Measurements from ENCODE around the gene TEX22. TPM values are rescaled to one million over a fixed set of nuclear protein-coding genes. Genes with fewer than 3 reads are reported as not detected.

Gene TEX22
- total and polyA plus RNA-seq, 11 donors: 0.06 to 1.8 (median 0.60) TPM; not detected in 3

DNA sequence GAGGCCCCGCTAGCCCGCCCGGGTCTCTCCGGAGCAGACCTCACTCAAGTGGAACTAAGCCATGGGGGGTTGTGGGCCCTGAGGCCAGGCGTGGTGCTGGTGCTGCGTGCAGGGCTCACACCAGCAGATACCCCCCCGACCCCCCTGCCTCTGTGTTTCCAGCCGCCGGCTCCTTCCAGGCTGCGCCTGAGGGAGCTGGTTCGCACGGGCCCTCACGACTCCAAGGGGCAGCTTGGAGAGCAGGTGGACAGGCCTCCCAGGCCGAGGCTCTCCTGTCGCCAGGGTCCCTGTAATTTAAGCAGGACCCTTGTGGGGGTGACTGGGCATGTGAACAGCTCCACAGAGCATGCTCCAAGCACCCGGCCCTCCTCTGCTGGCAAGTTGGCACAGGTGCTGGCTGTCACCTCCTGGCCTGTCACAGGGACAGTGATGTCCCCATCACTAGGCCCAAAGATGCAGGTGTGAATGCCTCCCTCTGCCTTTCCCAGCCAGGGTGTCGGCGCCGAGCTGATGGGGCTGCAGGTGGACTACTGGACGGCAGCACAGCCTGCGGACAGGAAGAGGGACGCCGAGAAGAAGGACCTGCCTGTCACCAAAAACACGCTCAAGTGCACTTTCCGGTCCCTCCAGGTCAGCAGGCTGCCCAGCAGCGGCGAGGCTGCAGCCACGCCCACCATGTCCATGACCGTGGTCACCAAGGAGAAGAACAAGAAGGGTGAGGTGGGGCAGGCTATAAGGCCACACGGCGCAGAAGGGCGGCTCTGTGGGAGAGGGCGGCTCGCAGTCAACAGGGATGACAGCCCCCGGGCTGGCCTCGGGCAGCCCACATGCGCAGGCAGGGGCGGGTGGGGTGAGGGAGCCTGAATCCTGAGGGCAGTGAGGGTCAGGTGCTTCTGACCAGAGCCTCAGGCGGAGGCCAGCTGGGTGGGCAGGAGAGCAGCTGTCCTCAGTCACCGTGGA is 5.9 kb upstream of the TEX22 start:
- Histone ChIP-seq H3K4me1 (peaks cover 0 to 59% (median 3%) of the 10 kb centered on the region in 12 donors), H3K9me3 (no peaks in the 10 kb centered on the region), H3K4me3 (no peak overlapping the region), H3K27me3 (no peaks in the 10 kb centered on the region), H3K36me3 (peaks cover 0 to 34% (median 5%) of the 10 kb centered on the region in 9 donors), H3K27ac (no peak overlapping the region)
- TF ChIP-seq, protein P1, sequence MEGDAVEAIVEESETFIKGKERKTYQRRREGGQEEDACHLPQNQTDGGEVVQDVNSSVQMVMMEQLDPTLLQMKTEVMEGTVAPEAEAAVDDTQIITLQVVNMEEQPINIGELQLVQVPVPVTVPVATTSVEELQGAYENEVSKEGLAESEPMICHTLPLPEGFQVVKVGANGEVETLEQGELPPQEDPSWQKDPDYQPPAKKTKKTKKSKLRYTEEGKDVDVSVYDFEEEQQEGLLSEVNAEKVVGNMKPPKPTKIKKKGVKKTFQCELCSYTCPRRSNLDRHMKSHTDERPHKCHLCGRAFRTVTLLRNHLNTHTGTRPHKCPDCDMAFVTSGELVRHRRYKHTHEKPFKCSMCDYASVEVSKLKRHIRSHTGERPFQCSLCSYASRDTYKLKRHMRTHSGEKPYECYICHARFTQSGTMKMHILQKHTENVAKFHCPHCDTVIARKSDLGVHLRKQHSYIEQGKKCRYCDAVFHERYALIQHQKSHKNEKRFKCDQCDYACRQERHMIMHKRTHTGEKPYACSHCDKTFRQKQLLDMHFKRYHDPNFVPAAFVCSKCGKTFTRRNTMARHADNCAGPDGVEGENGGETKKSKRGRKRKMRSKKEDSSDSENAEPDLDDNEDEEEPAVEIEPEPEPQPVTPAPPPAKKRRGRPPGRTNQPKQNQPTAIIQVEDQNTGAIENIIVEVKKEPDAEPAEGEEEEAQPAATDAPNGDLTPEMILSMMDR (IDR thresholded peaks at IDR 0.05): no peak
- TF ChIP-seq POLR2A (IDR thresholded peaks at IDR 0.05): no peak
- intact Hi-C loops (cut with DNase I): no loop called here
- 94 to 96% (median 95%) methylated on average over 36 to 40 of the region's 40 CpGs for WGBS, 4 donors
- ATAC-seq (no peak), DNase-seq (peak in 2 of 5 donors; percentile 22 to 64)

DNA sequence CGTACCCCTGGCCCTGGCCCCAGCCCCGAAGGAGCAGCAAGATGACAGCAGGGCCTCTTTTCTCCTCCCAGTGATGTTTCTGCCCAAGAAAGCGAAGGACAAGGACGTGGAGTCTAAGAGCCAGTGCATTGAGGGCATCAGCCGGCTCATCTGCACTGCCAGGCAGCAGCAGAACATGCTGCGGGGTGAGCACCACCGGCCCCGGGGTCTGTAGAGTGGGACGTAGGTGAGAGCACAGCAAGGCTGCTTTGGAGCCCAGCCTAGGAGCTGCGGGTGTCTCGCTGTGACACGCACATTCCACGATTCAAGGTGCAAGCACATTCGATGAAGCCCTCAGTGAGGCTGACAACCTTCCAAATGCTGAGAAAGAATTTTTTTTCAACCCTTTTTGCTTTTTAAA is 5.2 kb upstream of the TEX22 start:
- ATAC-seq (no peak), DNase-seq (peak in 1 of 5 donors; percentile 19)
- Histone ChIP-seq H3K4me3 (no peak overlapping the region), H3K36me3 (peaks cover 0 to 27% (median 5%) of the 10 kb centered on the region in 9 donors), H3K27me3 (no peaks in the 10 kb centered on the region), H3K4me1 (peaks cover 0 to 57% (median 8%) of the 10 kb centered on the region in 12 donors), H3K9me3 (no peaks in the 10 kb centered on the region), H3K27ac (peak overlapping the region in 1 of 12 donors; percentile 69)
- 94 to 96% (median 95%) methylated on average over 11 to 14 of the region's 14 CpGs for WGBS, 4 donors
- TF ChIP-seq POLR2A (IDR thresholded peaks at IDR 0.05): no peak
- TF ChIP-seq, protein P1 (IDR thresholded peaks at IDR 0.05): no peak
- intact Hi-C loops (cut with DNase I): no loop called here

- Histone ChIP-seq H3K27ac (peak overlapping the region in 1 of 12 donors; percentile 69), H3K27me3 (no peaks in the 10 kb centered on the region), H3K4me3 (no peak overlapping the region), H3K36me3 (peaks cover 0 to 25% (median 5%) of the 10 kb centered on the region in 9 donors), H3K9me3 (no peaks in the 10 kb centered on the region), H3K4me1 (peaks cover 0 to 52% (median 19%) of the 10 kb centered on the region in 12 donors)
- TF ChIP-seq POLR2A (IDR thresholded peaks at IDR 0.05): no peak
- TF ChIP-seq, protein P1 (IDR thresholded peaks at IDR 0.05): no peak
- DNase-seq: peak in 3 of 5 donors; percentile 9 to 57 (median 19)
- WGBS, 4 donors: 84 to 86% (median 85%) methylated on average over 19 to 25 of the region's 25 CpGs
- intact Hi-C loops (cut with DNase I): loop anchor here in 1 of 10 donors (5.0 kb wide), 1 partner anchor 82 kb away; no protein-coding TSS in a partner anchor
- no peak for ATAC-seq
Observed at GRCh38 chr14:105394714-105395537, 3.4 kb upstream of the TEX22 start.
